ENCODE data around the gene IDUA. TPM values are rescaled to one million over a fixed set of nuclear protein-coding genes. Genes with fewer than 3 reads are reported as not detected.

Gene IDUA
- total RNA-seq, 4 donors from 2014 or later: 6.0 to 13.4 (median 11.1) TPM

- no peak overlapping the region for H3K4me3 ChIP-seq (ENCODE audit: low read depth, poor library complexity, severe bottlenecking)
- 81 to 87% methylated on average over 16 to 19 of the region's 23 CpGs for WGBS, 2 donors
- intact Hi-C loops (cut with DNase I; ENCODE audit: low total_unique reads): no loop called here
- DNase-seq (ENCODE audit: low spot score in 2 of 2): peak in 1 of 2 donors; percentile 49
- TF ChIP-seq CTCF (IDR thresholded peaks at IDR 0.05): no peak
- TF ChIP-seq POLR2A (IDR thresholded peaks at IDR 0.05): no peak
Measured at GRCh38 chr4:951594-952468, 35.0 kb upstream of the IDUA start.

GRCh38 chr4:952881-953573 is 33.8 kb upstream of the IDUA start:
- H3K4me3 ChIP-seq (ENCODE audit: low read depth, poor library complexity, severe bottlenecking): no peak overlapping the region
- no peak for TF ChIP-seq CTCF (IDR thresholded peaks at IDR 0.05)
- TF ChIP-seq POLR2A (IDR thresholded peaks at IDR 0.05): no peak
- WGBS, 2 donors: 96 to 98% methylated on average over 28 of the region's 28 CpGs
- DNase-seq (ENCODE audit: low spot score in 2 of 2): peak in 1 of 2 donors; percentile 75
- intact Hi-C loops (cut with DNase I; ENCODE audit: low total_unique reads): no loop called here

GRCh38 chr4:953574-953915 is 33.3 kb upstream of the IDUA start:
- H3K4me3 ChIP-seq (ENCODE audit: low read depth, poor library complexity, severe bottlenecking): no peak overlapping the region
- WGBS, 2 donors: 97 to 98% methylated on average over 13 of the region's 13 CpGs
- no peak for DNase-seq (ENCODE audit: low spot score in 2 of 2)
- no peak for TF ChIP-seq CTCF (IDR thresholded peaks at IDR 0.05)
- no peak for TF ChIP-seq POLR2A (IDR thresholded peaks at IDR 0.05)
- intact Hi-C loops (cut with DNase I; ENCODE audit: low total_unique reads): no loop called here

- intact Hi-C loops (cut with DNase I; ENCODE audit: low total_unique reads): no loop called here
- no peak overlapping the region for H3K4me3 ChIP-seq (ENCODE audit: low read depth, poor library complexity, severe bottlenecking)
- DNase-seq (ENCODE audit: low spot score in 2 of 2): peak in 1 of 2 donors; percentile 45
- TF ChIP-seq POLR2A (IDR thresholded peaks at IDR 0.05) (no peak), CTCF (IDR thresholded peaks at IDR 0.05) (no peak)
- WGBS, 2 donors: 90 to 95% methylated on average over 17 of the region's 17 CpGs
Measured at GRCh38 chr4:954211-955020, 32.4 kb upstream of the IDUA start.

- 93 to 94% methylated on average over 21 to 33 of the region's 33 CpGs for WGBS, 2 donors
- no peak for TF ChIP-seq POLR2A (IDR thresholded peaks at IDR 0.05)
- TF ChIP-seq CTCF (IDR thresholded peaks at IDR 0.05): no peak
- no peak overlapping the region for H3K4me3 ChIP-seq (ENCODE audit: low read depth, poor library complexity, severe bottlenecking)
- intact Hi-C loops (cut with DNase I; ENCODE audit: low total_unique reads): no loop called here
- peak in 1 of 2 donors; percentile 76 for DNase-seq (ENCODE audit: low spot score in 2 of 2)
Measured at GRCh38 chr4:955161-955921, 31.5 kb upstream of the IDUA start.
